Thymus (tissue), 11 donors: ENCODE measurements around the gene SLC25A13. TPM values are rescaled to one million over a fixed set of nuclear protein-coding genes. Genes with fewer than 3 reads are reported as not detected.
"Not testable (repeated sequence)": the region's sequence is repeated elsewhere in the genome, so short reads cannot be mapped to it uniquely, and the experiment has no call there.

Experiments
- DNase-seq, 9 donors: peaks; one replicate each; pipeline ENCODE4 v3.0.0-alpha.2; 2013; ENCODE audit warnings: low spot score in 9 of 9, low read depth in 6 of 9, missing footprints in 1 of 9
- H3K27ac ChIP-seq, 2 donors: one replicate each; pipeline ENCODE4 v1.5.1; 2013; ENCODE audit warnings: control low read depth in 1 of 2, low read depth in 1 of 2, low read length in 1 of 2, mild to moderate bottlenecking in 1 of 2, moderate library complexity in 1 of 2
- H3K27me3 ChIP-seq, 2 donors: one replicate each; pipeline ENCODE4 v1.5.1; 2013; ENCODE audit warnings: low read length in 1 of 2; ENCODE audit not compliant: control insufficient read depth in 2 of 2, insufficient read depth in 1 of 2
- H3K36me3 ChIP-seq, 2 donors: one replicate each; pipeline ENCODE4 v1.5.1; 2013; ENCODE audit warnings: low read length in 1 of 2, mild to moderate bottlenecking in 1 of 2, moderate library complexity in 1 of 2; ENCODE audit not compliant: control insufficient read depth in 2 of 2, insufficient read depth in 2 of 2
- H3K4me1 ChIP-seq, 2 donors: one replicate each; pipeline ENCODE4 v1.5.1; 2013; ENCODE audit warnings: low read length in 2 of 2; ENCODE audit not compliant: control insufficient read depth in 2 of 2, insufficient read depth in 2 of 2
- H3K4me3 ChIP-seq, 2 donors: one replicate each; pipeline ENCODE4 v1.5.1; 2013; ENCODE audit warnings: low read length in 2 of 2, control low read depth in 1 of 2, mild to moderate bottlenecking in 1 of 2
- H3K9me3 ChIP-seq, 2 donors: one replicate each; pipeline ENCODE4 v1.5.1; 2013; ENCODE audit warnings: low read length in 1 of 2, mild to moderate bottlenecking in 1 of 2; ENCODE audit not compliant: control insufficient read depth in 2 of 2, insufficient read depth in 1 of 2
- WGBS: extraction: QIAGEN DNeasy Blood & Tissue Kit; methylation state at CpG from one replicate; pipeline ENCODE4 v1.1.7; 2013; 5-methylcytosine and 5-hydroxymethylcytosine counted together
- polyA plus RNA-seq: library from polyadenylated mRNA; stranded (reverse); fragments of 200-250 nt; gene quantifications from one replicate; pipeline ENCODE4 v1.2.3, GENCODE V29; 2013
- total RNA-seq: library from RNA; stranded (reverse); fragments of 120-200 nt; gene quantifications from one replicate; pipeline ENCODE4 v1.2.4, GENCODE V29; 2013
- donor health status: healthy.

Gene SLC25A13
- total and polyA plus RNA-seq, 2 donors, result 9.7 to 10.9 TPM

DNA sequence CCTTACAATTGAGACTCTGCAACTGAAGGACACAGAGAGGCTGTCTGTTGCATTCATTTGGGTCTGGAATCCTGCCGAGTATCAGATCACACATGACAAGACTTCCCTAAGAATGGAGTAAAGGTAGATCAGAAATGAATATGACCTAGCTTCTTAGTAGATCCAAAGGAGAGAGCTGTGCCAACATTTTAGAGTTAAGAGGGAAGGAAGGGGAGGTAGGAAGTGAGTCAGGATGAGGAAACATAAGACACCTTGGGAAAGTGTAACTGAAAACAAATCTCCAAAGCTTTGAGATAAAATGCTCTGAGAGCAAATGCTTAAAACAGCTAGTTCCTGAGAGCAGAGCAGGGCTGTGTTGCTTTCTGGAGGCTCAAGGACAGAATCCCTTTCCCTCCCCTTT, 6.1 kb upstream of the SLC25A13 start:
- WGBS, result 91% methylated on average over 1 of the region's 1 CpG
- no peak overlapping the region for H3K27ac ChIP-seq
- H3K9me3 ChIP-seq, result no peaks in the 10 kb centered on the region
- no peaks in the 10 kb centered on the region for H3K36me3 ChIP-seq
- H3K4me1 ChIP-seq, result no peaks in the 10 kb centered on the region
- H3K4me3 ChIP-seq, result no peak overlapping the region
- no peak for DNase-seq
- H3K27me3 ChIP-seq, result no peaks in the 10 kb centered on the region

DNA sequence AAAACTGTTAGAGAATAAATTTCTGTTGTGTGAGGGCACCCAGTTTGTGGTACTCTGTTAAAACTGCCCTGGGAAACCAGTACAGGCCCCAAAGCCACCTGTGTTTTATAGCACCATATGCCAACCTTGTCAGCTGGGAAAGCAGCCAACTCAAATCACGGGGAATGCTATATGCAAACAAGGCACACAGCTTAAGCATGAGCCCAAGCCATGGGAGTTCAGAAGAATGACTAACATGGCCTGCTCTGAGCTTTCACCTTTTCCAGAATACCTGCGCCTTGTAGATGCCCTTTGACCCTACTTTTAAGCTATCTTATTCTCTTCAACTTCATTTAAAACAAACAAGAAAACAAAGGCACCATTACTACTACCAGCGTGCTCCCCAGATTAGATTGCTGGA, 5.5 kb upstream of the SLC25A13 start:
- Histone ChIP-seq H3K9me3 (no peaks in the 10 kb centered on the region), H3K27me3 (no peaks in the 10 kb centered on the region), H3K4me1 (peaks cover 0 to under 1% of the 10 kb centered on the region in 2 donors), H3K36me3 (no peaks in the 10 kb centered on the region), H3K4me3 (no peak overlapping the region), H3K27ac (no peak overlapping the region)
- DNase-seq, result no peak
- WGBS, result 93% methylated on average over 3 of the region's 3 CpGs

DNA sequence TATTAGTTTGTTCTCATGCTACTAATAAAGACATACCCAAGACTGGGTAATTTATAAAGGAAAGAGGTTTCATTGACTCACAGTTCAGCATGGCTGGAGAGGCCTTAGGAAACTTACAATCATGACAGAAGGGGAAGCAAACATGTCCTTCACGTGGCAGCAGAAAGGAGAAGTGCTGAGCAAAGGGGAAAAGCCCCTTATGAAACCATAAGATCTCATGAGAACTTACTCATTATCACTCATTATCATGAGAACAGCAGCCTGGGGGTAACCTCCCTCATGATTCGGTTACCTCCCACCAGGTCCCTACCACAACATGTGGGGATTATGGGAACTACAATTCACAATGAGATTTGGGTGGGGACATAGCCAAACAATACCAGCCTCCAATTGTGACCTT, 4.9 kb upstream of the SLC25A13 start:
- not testable (repeated sequence) for H3K4me3 ChIP-seq, H3K9me3 ChIP-seq, H3K4me1 ChIP-seq, H3K27ac ChIP-seq, H3K36me3 ChIP-seq, DNase-seq, H3K27me3 ChIP-seq
- 44% methylated on average over 2 of the region's 2 CpGs for WGBS

DNA sequence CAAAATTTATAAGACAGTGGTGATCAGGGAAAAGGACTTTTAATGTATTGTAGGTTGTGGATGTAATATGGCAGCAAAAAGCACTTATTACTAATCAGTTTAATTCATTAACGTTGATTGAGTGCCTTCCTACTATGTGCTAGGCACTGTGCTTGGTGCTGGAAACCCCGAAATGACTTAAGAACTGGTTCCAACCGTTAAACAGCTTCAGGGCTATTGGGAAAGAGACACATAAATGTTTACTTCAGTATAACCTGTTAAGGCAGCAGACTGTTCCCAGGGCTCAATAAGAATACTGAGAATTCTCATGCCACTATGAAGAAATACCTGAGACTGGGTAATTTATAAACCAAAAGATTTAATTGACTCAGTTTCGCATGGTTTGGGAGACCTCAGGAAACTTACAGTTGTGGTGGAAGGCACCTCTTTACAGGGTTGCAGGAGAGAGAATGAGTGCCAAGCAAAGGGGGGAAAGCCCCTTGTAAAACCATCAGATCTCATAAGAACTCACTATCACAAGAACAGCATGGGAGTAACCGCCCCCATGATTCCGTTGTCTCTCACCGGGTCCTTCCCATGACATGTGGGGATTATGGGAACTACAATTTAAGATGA, 1.1 kb upstream of the SLC25A13 start:
- Histone ChIP-seq H3K36me3 (no peaks in the 10 kb centered on the region), H3K27me3 (peaks cover 0 to 2% of the 10 kb centered on the region in 2 donors), H3K9me3 (no peaks in the 10 kb centered on the region), H3K4me1 (peaks cover 4 to 9% of the 10 kb centered on the region in 2 donors), H3K27ac (no peak overlapping the region), H3K4me3 (no peak overlapping the region)
- 97% methylated on average over 7 of the region's 7 CpGs for WGBS
- no peak for DNase-seq

DNA sequence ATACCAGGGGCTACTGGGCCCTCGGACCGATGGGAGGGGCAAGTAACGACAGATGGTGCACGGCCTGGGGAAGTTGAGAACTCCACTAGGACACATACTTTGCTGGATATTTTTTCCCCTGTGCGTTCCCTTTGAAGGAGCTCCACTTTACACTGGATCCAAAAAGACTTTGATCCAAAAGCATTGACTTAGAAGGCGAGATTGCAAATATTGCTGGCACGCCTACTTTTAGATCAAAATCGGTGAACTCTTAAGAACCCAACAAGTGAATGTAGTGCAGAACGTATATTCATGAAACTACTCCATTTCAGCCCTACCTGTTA, 436 bp upstream of the SLC25A13 start:
- H3K36me3 ChIP-seq, result no peaks in the 10 kb centered on the region
- H3K27ac ChIP-seq, result peak overlapping the region; percentile 28 to 92
- H3K4me3 ChIP-seq, result peak overlapping the region; percentile 77 to 86
- H3K27me3 ChIP-seq, result peaks cover 0 to 2% of the 10 kb centered on the region in 2 donors
- DNase-seq, result peak in 1 of 9 donors; percentile 28
- peaks cover 4 to 9% of the 10 kb centered on the region in 2 donors for H3K4me1 ChIP-seq
- 47% methylated on average over 9 of the region's 9 CpGs for WGBS
- H3K9me3 ChIP-seq, result no peaks in the 10 kb centered on the region

DNA sequence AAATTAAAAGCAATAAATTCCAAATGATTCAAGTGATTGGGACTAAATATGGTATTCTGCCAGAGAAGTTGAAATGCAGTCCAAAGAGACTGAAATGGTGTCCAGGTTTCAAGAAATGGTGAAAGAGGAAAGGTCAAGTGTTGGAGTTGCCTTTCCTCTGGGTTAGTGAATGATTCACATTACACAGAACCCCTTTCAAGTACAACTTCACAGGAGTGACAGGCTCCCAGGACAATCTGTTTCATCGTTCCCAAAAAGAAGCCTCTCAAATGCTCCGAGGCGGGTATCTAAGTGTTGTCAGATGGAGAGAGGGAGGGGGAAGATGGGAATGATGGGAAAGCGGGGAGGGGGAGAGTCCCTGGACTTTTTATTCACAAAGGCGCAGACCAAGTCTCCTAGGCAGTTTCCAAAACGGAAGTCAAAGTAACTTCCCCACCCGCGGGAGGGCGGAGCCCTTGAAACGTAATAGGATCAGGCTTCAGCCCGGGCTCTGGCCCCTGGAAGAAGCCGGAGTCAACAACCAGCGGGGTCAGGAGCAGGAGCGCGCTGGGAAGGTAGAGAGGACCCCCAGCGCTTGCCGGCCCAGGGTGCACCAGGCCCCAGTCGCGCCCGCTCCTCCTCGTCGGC, 754 bp downstream of the SLC25A13 start:
- WGBS, result 1% methylated on average over 22 of the region's 22 CpGs
- no peaks in the 10 kb centered on the region for H3K9me3 ChIP-seq
- H3K27ac ChIP-seq, result peak overlapping the region; percentile 86 to 92
- peak in 7 of 9 donors; percentile 29 to 79 (median 47) for DNase-seq
- peaks cover 4 to 9% of the 10 kb centered on the region in 2 donors for H3K4me1 ChIP-seq
- peaks cover 0 to 2% of the 10 kb centered on the region in 2 donors for H3K27me3 ChIP-seq
- no peaks in the 10 kb centered on the region for H3K36me3 ChIP-seq
- peak overlapping the region; percentile 77 to 86 for H3K4me3 ChIP-seq

DNA sequence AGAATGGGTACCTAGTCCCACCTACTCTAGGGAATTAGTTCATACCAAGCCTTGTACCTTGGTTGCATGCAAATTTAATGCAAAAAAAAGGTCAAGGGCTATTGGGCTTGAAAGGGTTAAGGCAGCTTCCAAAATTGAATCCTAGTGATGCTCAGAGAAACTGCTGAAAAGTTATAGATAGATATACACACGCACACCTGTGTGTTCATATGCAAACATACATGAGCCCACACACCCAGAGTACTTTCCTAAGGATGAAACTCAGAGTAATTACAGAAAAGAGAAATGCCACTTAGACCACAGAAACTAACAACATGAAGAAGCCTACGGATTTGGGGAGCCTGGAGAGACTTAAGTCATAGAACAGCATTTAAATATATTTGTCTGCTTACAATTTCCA, 1.5 kb downstream of the SLC25A13 start:
- WGBS, result 54% methylated on average over 2 of the region's 2 CpGs
- H3K27ac ChIP-seq, result peak overlapping the region in 1 of 2 donors; percentile 86
- peaks cover 0 to 2% of the 10 kb centered on the region in 2 donors for H3K27me3 ChIP-seq
- H3K36me3 ChIP-seq, result no peaks in the 10 kb centered on the region
- no peak overlapping the region for H3K4me3 ChIP-seq
- H3K9me3 ChIP-seq, result no peaks in the 10 kb centered on the region
- H3K4me1 ChIP-seq, result peaks cover 4 to 9% of the 10 kb centered on the region in 2 donors
- DNase-seq, result peak in 1 of 9 donors; percentile 12

DNA sequence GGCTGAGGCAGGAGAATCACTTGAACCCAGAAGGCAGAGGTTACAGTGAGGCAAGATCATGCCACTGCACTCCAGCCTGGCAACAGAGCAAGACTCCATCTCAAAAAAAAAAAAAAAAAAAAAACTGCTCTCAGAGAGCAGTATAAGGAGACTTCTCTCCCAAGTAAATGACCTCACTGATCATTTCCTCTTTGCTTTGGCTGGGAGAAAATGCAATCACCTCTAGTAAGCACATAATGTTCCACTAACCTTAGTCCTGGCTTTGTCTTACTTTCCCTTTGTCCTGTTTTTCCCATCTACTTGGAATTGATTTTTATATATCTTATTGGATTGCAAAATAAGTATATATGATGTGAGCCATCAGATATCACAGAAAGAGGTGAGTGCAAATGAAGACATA, 2.5 kb downstream of the SLC25A13 start:
- H3K9me3 ChIP-seq, result no peaks in the 10 kb centered on the region
- H3K4me3 ChIP-seq, result no peak overlapping the region
- no peaks in the 10 kb centered on the region for H3K36me3 ChIP-seq
- H3K4me1 ChIP-seq, result peaks cover 4 to 9% of the 10 kb centered on the region in 2 donors
- H3K27me3 ChIP-seq, result peaks cover 0 to 2% of the 10 kb centered on the region in 2 donors
- H3K27ac ChIP-seq, result no peak overlapping the region
- no peak for DNase-seq

DNA sequence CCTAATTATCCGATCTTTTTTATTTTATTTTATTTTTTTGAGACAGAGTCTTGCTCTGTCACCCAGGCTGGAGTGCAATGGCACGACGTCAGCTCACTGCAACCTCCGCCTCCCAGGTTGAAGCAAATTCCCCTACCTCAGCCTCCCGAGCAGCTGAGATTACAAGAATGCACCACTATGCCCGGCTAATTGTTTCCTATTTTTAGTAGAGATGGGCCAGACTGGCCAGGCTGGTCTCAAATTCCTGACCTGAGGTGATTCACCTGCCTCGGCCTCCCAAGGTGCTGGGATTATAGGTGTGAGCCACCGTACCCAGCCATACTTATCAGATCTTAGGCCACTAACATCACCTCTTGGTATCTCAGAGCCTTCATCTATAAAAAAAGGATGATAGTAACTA, 4.9 kb downstream of the SLC25A13 start:
- peaks cover 0 to 4% of the 10 kb centered on the region in 2 donors for H3K4me1 ChIP-seq
- H3K36me3 ChIP-seq, result no peaks in the 10 kb centered on the region
- H3K27ac ChIP-seq, result no peak overlapping the region
- WGBS, result 96% methylated on average over 8 of the region's 8 CpGs
- no peaks in the 10 kb centered on the region for H3K27me3 ChIP-seq
- H3K4me3 ChIP-seq, result no peak overlapping the region
- no peak for DNase-seq
- H3K9me3 ChIP-seq, result no peaks in the 10 kb centered on the region
